Lower leg skin (tissue), 4 donors: Measurements from ENCODE around the gene HOXC10. TPM values are rescaled to one million over a fixed set of nuclear protein-coding genes. Genes with fewer than 3 reads are reported as not detected.

ENCODE experiments used
- DNase-seq, 2 donors: peaks; one replicate each; pipeline ENCODE4 v3.0.0-alpha.2; 2019; ENCODE audit warnings: low spot score in 2 of 2
- H3K4me3 ChIP-seq: fragments of 200-600 bp; sonication (generic); 2 replicates; pipeline ENCODE4 v1.5.1; 2017; ENCODE audit warnings: mild to moderate bottlenecking, low read depth; ENCODE audit not compliant: poor library complexity, severe bottlenecking
- POLR2A ChIP-seq, 2 donors: fragments of 450-650 bp; IDR thresholded peaks; one replicate each; pipeline ENCODE4 v1.6.1; 2016 to 2017; ENCODE audit warnings: antibody characterized with exemption in 2 of 2, mild to moderate bottlenecking in 1 of 2, moderate library complexity in 1 of 2
- WGBS, 2 donors: methylation state at CpG; one replicate each; pipeline ENCODE4 v1.1.5; 2018; 5-methylcytosine and 5-hydroxymethylcytosine counted together
- intact Hi-C: fragments of 100-400 bp; cut with DNase I; formaldehyde crosslinking; loops from one replicate; pipeline ENCODE4 v1.15.0; 2023; ENCODE audit warnings: low total_unique reads
- total RNA-seq, 4 donors: library from RNA; depleted of rRNA; stranded (reverse); fragments of >200 nt; gene quantifications; one replicate each; pipeline ENCODE4 v1.1.0, GENCODE V29; 2016
- TF ChIP-seq, protein P1 (sequence below), 3 donors: fragments of 450-650 bp; IDR thresholded peaks; one replicate each; pipeline ENCODE4 v1.5.1; 2016; ENCODE audit warnings: antibody characterized with exemption in 3 of 3, mild to moderate bottlenecking in 3 of 3, moderate library complexity in 2 of 3

Gene HOXC10
- total RNA-seq, 4 donors from 2014 or later, result 14.2 to 35.9 (median 23.4) TPM

DNA sequence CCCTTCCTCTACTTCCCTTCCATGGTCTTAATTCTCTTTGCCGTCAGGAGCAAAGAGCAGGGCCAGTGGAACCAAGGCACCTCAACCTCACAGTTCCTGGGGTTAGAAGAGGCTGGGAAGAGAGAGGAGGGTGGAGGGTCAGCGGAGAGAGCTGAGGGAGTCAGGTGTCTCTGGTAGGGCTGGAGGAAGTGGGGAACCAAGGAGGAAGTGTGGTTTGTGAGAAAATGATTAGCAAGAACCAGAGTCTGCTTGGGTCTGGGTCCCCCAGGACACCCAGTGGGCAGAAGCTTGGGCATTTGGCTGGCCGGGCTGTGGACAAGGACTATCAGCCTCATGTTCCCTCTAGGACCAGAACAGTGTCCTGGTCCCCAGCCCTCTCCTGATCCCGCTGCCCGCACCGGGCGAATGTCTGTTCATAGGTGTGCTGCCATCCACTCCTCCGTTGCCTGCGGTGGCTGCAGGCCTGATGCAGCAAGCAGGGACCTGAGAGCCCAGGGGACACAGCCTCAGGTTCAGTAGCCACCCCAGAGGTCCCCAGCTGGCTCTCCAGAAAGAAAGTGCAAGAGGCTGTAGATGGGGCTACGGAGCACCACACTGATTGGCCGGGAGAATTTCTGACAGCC lies 27.9 kb upstream of the HOXC10 start:
- no peak overlapping the region for H3K4me3 ChIP-seq
- intact Hi-C loops, result no loop called here
- TF ChIP-seq, protein P1, sequence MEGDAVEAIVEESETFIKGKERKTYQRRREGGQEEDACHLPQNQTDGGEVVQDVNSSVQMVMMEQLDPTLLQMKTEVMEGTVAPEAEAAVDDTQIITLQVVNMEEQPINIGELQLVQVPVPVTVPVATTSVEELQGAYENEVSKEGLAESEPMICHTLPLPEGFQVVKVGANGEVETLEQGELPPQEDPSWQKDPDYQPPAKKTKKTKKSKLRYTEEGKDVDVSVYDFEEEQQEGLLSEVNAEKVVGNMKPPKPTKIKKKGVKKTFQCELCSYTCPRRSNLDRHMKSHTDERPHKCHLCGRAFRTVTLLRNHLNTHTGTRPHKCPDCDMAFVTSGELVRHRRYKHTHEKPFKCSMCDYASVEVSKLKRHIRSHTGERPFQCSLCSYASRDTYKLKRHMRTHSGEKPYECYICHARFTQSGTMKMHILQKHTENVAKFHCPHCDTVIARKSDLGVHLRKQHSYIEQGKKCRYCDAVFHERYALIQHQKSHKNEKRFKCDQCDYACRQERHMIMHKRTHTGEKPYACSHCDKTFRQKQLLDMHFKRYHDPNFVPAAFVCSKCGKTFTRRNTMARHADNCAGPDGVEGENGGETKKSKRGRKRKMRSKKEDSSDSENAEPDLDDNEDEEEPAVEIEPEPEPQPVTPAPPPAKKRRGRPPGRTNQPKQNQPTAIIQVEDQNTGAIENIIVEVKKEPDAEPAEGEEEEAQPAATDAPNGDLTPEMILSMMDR (IDR thresholded peaks at IDR 0.05), result no peak
- no peak for TF ChIP-seq POLR2A (IDR thresholded peaks at IDR 0.05)
- 62 to 73% methylated on average over 11 of the region's 11 CpGs for WGBS, 2 donors
- DNase-seq, result no peak

DNA sequence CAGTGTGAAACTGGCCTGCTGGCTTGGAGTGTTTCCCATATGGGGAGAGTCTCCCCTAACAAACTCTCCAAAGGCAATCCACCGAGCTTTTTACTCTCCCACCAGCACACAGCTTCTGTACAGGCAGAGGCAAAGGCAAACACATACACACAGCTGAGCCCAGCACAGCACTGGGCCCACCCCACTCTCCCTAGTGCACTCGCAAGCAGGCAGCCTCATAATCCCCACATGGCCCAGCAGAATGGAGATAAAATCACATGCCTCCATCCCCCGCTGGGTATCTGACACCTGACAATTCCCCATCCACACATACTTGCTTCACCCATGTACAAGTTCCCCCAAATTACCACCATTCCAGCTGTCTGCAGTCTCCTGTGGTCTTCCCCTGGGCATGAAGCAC lies 26.8 kb upstream of the HOXC10 start:
- WGBS, 2 donors, result 63 to 86% methylated on average over 3 of the region's 3 CpGs
- H3K4me3 ChIP-seq, result no peak overlapping the region
- DNase-seq, result no peak
- TF ChIP-seq, protein P1 (IDR thresholded peaks at IDR 0.05), result no peak
- TF ChIP-seq POLR2A (IDR thresholded peaks at IDR 0.05), result no peak
- intact Hi-C loops, result no loop called here

DNA sequence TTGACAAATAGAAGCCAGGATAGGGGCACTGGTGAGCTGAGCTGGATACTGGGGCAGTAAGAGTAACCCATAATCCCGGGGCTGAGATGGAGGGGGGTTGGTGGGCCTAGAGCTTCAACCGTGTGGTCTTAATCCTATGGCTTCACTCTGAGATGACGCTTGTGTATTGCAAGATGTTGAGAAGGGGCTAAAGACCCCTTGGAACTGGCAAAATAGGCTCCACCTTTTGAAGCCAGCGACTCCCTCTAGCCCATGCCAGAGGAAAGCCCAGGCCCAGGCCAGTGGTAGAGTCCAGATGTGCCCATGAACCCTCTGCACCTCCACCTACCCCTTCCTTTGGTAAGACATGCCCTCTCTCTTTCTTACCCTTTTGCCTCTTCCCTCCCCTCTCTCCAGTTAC lies 25.6 kb upstream of the HOXC10 start:
- DNase-seq, result no peak
- intact Hi-C loops, result no loop called here
- no peak for TF ChIP-seq POLR2A (IDR thresholded peaks at IDR 0.05)
- TF ChIP-seq, protein P1 (IDR thresholded peaks at IDR 0.05), result no peak
- 64 to 76% methylated on average over 4 of the region's 4 CpGs for WGBS, 2 donors
- H3K4me3 ChIP-seq, result no peak overlapping the region

DNA sequence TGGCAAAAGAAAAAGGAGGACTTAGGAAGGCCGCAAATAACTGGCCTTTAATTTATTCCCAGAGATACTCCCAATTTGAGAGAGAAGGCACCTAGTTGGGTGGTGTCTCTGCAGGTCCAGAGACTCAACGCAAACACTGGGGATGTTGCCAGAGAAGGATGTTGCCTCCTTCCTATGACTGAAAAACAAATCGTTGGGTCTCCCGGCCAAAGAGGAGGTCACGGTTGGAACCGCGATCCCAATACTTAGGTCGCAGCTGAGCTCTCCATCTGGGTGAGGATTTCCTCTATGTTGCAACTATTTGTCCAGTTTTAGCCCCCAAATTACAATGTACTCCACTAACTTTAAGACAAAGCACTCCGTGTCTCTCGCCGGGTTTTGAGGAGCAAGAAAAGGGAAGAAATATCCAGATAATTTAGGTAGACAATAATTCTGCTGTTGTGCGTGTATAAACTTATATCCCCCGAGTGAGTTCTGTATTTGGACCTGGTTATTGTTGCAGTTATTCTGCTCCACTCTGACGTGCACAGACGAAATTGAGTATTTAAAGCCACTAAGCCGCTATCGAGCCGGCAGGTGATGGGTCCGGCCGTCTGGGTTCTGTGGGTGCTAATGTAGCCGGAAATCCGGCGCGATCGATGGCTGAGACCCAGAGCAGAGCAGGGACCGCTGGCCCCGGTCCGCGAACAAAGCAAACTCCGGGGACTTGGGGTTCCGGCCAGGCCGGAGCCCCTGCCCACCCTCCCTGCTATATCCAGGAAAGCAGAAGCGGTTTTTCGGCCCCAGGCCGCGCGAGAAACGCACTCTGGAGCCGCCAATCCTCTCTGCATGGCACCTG lies 24.5 kb upstream of the HOXC10 start:
- 66 to 73% methylated on average over 33 to 39 of the region's 39 CpGs for WGBS, 2 donors
- TF ChIP-seq, protein P1 (IDR thresholded peaks at IDR 0.05), result no peak
- TF ChIP-seq POLR2A (IDR thresholded peaks at IDR 0.05), result no peak
- intact Hi-C loops, result no loop called here
- DNase-seq, result no peak
- H3K4me3 ChIP-seq, result no peak overlapping the region

DNA sequence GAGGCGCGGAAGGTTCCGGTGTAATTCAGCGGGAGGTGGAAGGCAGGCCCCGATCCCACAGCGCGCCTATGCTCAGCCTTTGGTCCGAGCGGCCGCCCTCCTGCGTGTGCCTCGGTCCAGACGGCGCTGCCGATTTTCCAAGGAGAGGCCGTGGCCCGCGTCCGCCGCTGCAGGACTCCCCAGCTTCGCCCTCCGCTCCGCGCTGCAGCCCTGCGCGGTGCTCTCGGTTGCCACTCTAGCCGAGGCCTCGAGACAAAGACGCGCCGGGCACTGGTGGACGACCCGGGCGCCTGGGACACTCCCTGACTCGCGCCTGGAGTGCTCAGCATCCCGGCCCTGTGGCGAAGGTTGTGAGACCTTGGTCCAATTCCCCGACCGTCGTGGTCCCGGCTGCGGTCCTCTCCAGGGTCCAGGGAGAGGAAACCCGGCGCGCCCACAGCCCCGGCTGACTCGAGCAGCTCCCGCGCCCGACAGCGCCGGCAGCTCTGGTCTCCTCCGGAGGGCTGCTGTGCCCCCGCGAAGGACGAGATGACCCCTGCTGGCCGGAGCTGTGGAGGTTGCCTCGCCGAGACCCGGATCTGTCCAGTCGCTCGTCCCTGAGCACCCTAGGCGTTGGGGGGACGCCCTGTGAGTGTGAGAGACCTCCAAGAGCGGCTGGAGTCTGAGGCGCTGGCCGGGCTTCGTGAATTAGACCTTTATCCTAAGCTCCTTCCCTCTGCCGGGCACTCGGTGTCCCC lies 23.8 kb upstream of the HOXC10 start:
- WGBS, 2 donors, result 62 to 70% methylated on average over 45 to 56 of the region's 72 CpGs
- DNase-seq, result no peak
- TF ChIP-seq, protein P1 (IDR thresholded peaks at IDR 0.05), result no peak
- TF ChIP-seq POLR2A (IDR thresholded peaks at IDR 0.05), result no peak
- intact Hi-C loops, result no loop called here
- no peak overlapping the region for H3K4me3 ChIP-seq
